Neural cell (in vitro differentiated cells): ENCODE data around the gene RIPPLY1. TPM values are rescaled to one million over a fixed set of nuclear protein-coding genes. Genes with fewer than 3 reads are reported as not detected.
A peak's percentile ranks its signal among the peaks of the same experiment; 100 is the strongest.
"Not testable (repeated sequence)": the region's sequence is repeated elsewhere in the genome, so short reads cannot be mapped to it uniquely, and the experiment has no call there.

Source experiments
- H2AFZ ChIP-seq: fragments of 200-600, 300-800 bp; sonication (generic), shearing (Covaris generic); 2 replicates; pipeline ENCODE4 v1.6.0; 2014; ENCODE audit warnings: low read depth, mild to moderate bottlenecking, antibody characterized with exemption, low read length, moderate library complexity
- H3F3A ChIP-seq: fragments of 200-600 bp; shearing (Covaris generic); 2 replicates; pipeline ENCODE4 v1.6.1; 2016; ENCODE audit warnings: mild to moderate bottlenecking, moderate library complexity, mixed read lengths, antibody characterized with exemption, low read length; ENCODE audit not compliant: insufficient read depth, poor library complexity, severe bottlenecking
- H3K27ac ChIP-seq: fragments of 200-600, 300-800 bp; sonication (generic), shearing (Covaris generic); 2 replicates; pipeline ENCODE4 v1.5.1; 2014; ENCODE audit warnings: mild to moderate bottlenecking, low read length, moderate library complexity
- H3K27me3 ChIP-seq: fragments of 300-800, 200-600 bp; sonication (generic), shearing (Covaris generic); 2 replicates; pipeline ENCODE4 v1.6.0; 2014; ENCODE audit warnings: mild to moderate bottlenecking, low read depth, low read length, moderate library complexity; ENCODE audit not compliant: insufficient read depth
- H3K36me3 ChIP-seq: fragments of 300-800, 200-600 bp; sonication (generic), shearing (Covaris generic); 2 replicates; pipeline ENCODE4 v1.5.1; 2014; ENCODE audit warnings: mild to moderate bottlenecking, antibody characterized with exemption, low read length, moderate library complexity; ENCODE audit not compliant: insufficient read depth
- H3K4me2 ChIP-seq: fragments of 300-800, 200-600 bp; sonication (generic), shearing (Covaris generic); 2 replicates; pipeline ENCODE4 v1.6.0; 2014; ENCODE audit warnings: mild to moderate bottlenecking, low read length
- H3K4me3 ChIP-seq: fragments of 300-800, 200-600 bp; sonication (generic), shearing (Covaris generic); 2 replicates; pipeline ENCODE4 v1.5.1; 2014; ENCODE audit warnings: mild to moderate bottlenecking, low read length, moderate library complexity
- H3K79me2 ChIP-seq: fragments of 200-600 bp; shearing (Covaris generic); replicated peaks from 2 replicates; pipeline ENCODE4 v1.6.0; 2014; ENCODE audit warnings: mild to moderate bottlenecking, low read length, moderate library complexity; ENCODE audit not compliant: insufficient read depth
- H3K9ac ChIP-seq: fragments of 300-800, 200-600 bp; sonication (generic), shearing (Covaris generic); 2 replicates; pipeline ENCODE4 v1.6.1; 2016; ENCODE audit warnings: mild to moderate bottlenecking, low read length, mixed read lengths
- H3K9me2 ChIP-seq: fragments of 200-600 bp; shearing (Covaris generic); 2 replicates; pipeline ENCODE4 v1.6.1; 2016; ENCODE audit warnings: mild to moderate bottlenecking, low read length, mixed read lengths; ENCODE audit not compliant: insufficient read depth
- H3K9me3 ChIP-seq: fragments of 200-600, 300-800 bp; sonication (generic), shearing (Covaris generic); 2 replicates; pipeline ENCODE4 v1.6.1; 2016; ENCODE audit warnings: mild to moderate bottlenecking, mixed run types, low read length, moderate library complexity, mixed read lengths
- H4K20me1 ChIP-seq: fragments of 200-600 bp; shearing (Covaris generic); 2 replicates; pipeline ENCODE4 v1.6.1; 2016; ENCODE audit warnings: mild to moderate bottlenecking, mixed run types; ENCODE audit not compliant: insufficient read depth
- EP300 ChIP-seq: fragments of 450-650 bp; conservative IDR thresholded peaks from 2 replicates; pipeline ENCODE4 v1.6.1; 2014; ENCODE audit warnings: antibody characterized with exemption, mild to moderate bottlenecking, moderate library complexity; ENCODE audit not compliant: poor library complexity, severe bottlenecking
- EZH2 ChIP-seq: fragments of 200-600, 300-800 bp; shearing (Covaris generic), sonication (generic); IDR thresholded peaks from 2 replicates; pipeline ENCODE4 v1.6.1; 2014; ENCODE audit warnings: antibody characterized with exemption, low read length, borderline replicate concordance, mild to moderate bottlenecking; ENCODE audit not compliant: insufficient read depth, poor library complexity, severe bottlenecking
- MXI1 ChIP-seq: fragments of 450-650 bp; conservative IDR thresholded peaks from 2 replicates; pipeline ENCODE4 v1.6.1; 2014; ENCODE audit warnings: antibody characterized with exemption, mild to moderate bottlenecking; ENCODE audit not compliant: poor library complexity, severe bottlenecking
- POLR2AphosphoS5 ChIP-seq: IDR thresholded peaks from 2 replicates; pipeline ENCODE4 v1.6.1; 2012
- RAD21 ChIP-seq: fragments of 450-650 bp; conservative IDR thresholded peaks from 2 replicates; pipeline ENCODE4 v1.6.1; 2014; ENCODE audit warnings: antibody characterized with exemption, mild to moderate bottlenecking, moderate library complexity
- SMC3 ChIP-seq: fragments of 450-650 bp; conservative IDR thresholded peaks from 2 replicates; pipeline ENCODE4 v1.6.1; 2014; ENCODE audit warnings: antibody characterized with exemption, mild to moderate bottlenecking, moderate library complexity; ENCODE audit not compliant: poor library complexity
- TAF1 ChIP-seq: IDR thresholded peaks from 2 replicates; pipeline ENCODE4 v1.6.1; 2012; ENCODE audit warnings: low read depth
- polyA plus RNA-seq: library from polyadenylated mRNA; depleted of rRNA; stranded (reverse); fragments of >200 nt; gene quantifications from 2 replicates; pipeline ENCODE4 v1.2.3, GENCODE V29; 2014
- TF ChIP-seq, protein P1 (sequence below): fragments of 450-650 bp; IDR thresholded peaks from 2 replicates; pipeline ENCODE4 v1.5.1; 2014; ENCODE audit warnings: antibody characterized with exemption, mild to moderate bottlenecking, moderate library complexity; ENCODE audit not compliant: poor library complexity, severe bottlenecking
- TF ChIP-seq, protein P2 (sequence below): IDR thresholded peaks from 2 replicates; pipeline ENCODE4 v1.6.1; 2012; ENCODE audit warnings: borderline replicate concordance

Gene RIPPLY1
- polyA plus RNA-seq, 1 donor from 2014 or later, result 0.57 TPM

DNA sequence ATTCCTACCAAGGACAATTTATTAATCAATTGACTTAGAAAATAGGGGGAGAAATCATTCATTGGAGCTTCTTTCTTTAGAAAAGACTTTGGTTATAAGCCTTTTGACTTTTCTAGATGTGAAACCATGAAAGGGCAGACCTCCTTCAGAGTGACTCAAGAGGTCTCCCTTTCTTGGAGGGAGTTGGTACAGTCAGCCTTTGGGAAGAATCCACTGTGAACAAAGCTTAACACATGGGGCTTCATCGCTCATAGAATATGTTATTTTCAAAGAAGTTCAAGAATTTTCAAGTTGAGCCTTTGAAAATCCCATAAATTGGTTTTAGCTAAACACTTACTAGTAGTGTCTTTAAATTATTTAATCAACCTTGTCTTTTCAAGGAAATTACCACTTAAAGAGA lies 28.0 kb downstream of the RIPPLY1 start:
- Histone ChIP-seq H3K4me2 (no peak overlapping the region), H3K27ac (no peak overlapping the region), H3F3A (no peaks in the 10 kb centered on the region), H4K20me1 (no peaks in the 10 kb centered on the region), H3K27me3 (no peaks in the 10 kb centered on the region), H3K9ac (no peak overlapping the region), H3K4me3 (no peak overlapping the region), H3K9me3 (no peaks in the 10 kb centered on the region), H3K36me3 (no peaks in the 10 kb centered on the region), H3K9me2 (no peaks in the 10 kb centered on the region), H3K79me2 (no peaks in the 10 kb centered on the region), H2AFZ (no peak overlapping the region)
- TF ChIP-seq, protein P1, sequence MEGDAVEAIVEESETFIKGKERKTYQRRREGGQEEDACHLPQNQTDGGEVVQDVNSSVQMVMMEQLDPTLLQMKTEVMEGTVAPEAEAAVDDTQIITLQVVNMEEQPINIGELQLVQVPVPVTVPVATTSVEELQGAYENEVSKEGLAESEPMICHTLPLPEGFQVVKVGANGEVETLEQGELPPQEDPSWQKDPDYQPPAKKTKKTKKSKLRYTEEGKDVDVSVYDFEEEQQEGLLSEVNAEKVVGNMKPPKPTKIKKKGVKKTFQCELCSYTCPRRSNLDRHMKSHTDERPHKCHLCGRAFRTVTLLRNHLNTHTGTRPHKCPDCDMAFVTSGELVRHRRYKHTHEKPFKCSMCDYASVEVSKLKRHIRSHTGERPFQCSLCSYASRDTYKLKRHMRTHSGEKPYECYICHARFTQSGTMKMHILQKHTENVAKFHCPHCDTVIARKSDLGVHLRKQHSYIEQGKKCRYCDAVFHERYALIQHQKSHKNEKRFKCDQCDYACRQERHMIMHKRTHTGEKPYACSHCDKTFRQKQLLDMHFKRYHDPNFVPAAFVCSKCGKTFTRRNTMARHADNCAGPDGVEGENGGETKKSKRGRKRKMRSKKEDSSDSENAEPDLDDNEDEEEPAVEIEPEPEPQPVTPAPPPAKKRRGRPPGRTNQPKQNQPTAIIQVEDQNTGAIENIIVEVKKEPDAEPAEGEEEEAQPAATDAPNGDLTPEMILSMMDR, result no peak
- TF ChIP-seq, protein P2, sequence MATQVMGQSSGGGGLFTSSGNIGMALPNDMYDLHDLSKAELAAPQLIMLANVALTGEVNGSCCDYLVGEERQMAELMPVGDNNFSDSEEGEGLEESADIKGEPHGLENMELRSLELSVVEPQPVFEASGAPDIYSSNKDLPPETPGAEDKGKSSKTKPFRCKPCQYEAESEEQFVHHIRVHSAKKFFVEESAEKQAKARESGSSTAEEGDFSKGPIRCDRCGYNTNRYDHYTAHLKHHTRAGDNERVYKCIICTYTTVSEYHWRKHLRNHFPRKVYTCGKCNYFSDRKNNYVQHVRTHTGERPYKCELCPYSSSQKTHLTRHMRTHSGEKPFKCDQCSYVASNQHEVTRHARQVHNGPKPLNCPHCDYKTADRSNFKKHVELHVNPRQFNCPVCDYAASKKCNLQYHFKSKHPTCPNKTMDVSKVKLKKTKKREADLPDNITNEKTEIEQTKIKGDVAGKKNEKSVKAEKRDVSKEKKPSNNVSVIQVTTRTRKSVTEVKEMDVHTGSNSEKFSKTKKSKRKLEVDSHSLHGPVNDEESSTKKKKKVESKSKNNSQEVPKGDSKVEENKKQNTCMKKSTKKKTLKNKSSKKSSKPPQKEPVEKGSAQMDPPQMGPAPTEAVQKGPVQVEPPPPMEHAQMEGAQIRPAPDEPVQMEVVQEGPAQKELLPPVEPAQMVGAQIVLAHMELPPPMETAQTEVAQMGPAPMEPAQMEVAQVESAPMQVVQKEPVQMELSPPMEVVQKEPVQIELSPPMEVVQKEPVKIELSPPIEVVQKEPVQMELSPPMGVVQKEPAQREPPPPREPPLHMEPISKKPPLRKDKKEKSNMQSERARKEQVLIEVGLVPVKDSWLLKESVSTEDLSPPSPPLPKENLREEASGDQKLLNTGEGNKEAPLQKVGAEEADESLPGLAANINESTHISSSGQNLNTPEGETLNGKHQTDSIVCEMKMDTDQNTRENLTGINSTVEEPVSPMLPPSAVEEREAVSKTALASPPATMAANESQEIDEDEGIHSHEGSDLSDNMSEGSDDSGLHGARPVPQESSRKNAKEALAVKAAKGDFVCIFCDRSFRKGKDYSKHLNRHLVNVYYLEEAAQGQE, result no peak
- TF ChIP-seq POLR2AphosphoS5, result no peak

DNA sequence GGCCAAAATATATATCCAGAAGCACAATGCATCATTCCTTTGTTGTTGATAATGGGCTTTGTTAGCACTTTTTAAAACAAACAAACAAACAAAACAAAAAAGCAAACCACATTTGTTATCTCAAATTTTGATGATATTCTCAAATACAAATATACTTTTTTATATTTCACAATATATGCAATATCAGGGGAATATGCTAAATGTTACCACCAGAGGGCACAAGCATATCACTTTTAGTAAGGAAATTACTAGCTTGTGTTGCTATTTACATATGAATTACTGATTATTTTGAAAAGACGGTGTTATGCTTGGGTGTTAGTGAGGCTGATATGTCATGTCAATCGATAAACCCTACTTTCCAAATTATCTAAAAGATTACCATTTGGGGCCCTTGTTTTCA lies 29.1 kb downstream of the RIPPLY1 start:
- no peak overlapping the region for H2AFZ ChIP-seq
- no peaks in the 10 kb centered on the region for H3K27me3 ChIP-seq
- no peaks in the 10 kb centered on the region for H3K79me2 ChIP-seq
- no peaks in the 10 kb centered on the region for H3K36me3 ChIP-seq
- H3K4me2 ChIP-seq, result no peak overlapping the region
- H3K9me3 ChIP-seq, result no peaks in the 10 kb centered on the region
- no peak overlapping the region for H3K9ac ChIP-seq
- no peak overlapping the region for H3K27ac ChIP-seq
- no peaks in the 10 kb centered on the region for H3K9me2 ChIP-seq
- TF ChIP-seq POLR2AphosphoS5 (no peak), SMC3 (peak; percentile 44), RAD21 (peak; percentile 55), MXI1 (no peak), EP300 (no peak), EZH2 (no peak), TAF1 (no peak)
- TF ChIP-seq, protein P1, result peak; percentile 54
- TF ChIP-seq, protein P2, result no peak
- H4K20me1 ChIP-seq, result no peaks in the 10 kb centered on the region
- no peak overlapping the region for H3K4me3 ChIP-seq
- H3F3A ChIP-seq, result no peaks in the 10 kb centered on the region

DNA sequence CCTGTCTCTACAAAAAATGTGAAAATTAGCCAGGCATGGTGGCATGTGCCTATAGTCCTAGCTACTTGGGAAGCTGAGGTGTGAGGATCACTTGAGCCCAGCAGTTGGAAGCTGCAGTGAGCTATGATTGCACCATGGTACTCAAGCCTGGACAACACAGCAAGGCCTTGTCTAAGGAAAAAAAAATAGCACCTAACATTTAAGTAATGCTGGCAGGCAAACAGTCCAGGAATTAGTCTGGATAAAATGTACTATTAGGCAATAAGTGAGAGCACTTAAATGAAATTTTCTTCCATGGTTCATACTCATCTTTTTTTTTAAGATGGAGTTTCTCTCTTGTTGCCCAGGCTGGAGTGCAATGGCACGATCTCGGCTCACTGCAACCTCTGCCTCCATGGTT lies 30.3 kb downstream of the RIPPLY1 start:
- H3K4me3 ChIP-seq, H2AFZ ChIP-seq, H3F3A ChIP-seq, H4K20me1 ChIP-seq, H3K9me3 ChIP-seq, H3K79me2 ChIP-seq, H3K4me2 ChIP-seq, H3K27ac ChIP-seq, H3K36me3 ChIP-seq, H3K9ac ChIP-seq, H3K27me3 ChIP-seq, H3K9me2 ChIP-seq: not testable (repeated sequence)
